Stimulated activated CD8-positive, alpha-beta memory T cell treated with anti-CD3 and anti-CD28 coated beads, Interleukin-2, amount 100 ng/mL, for 1 hour (primary cell): ENCODE data around the gene CD200R1.

ENCODE experiments used
- DNase-seq, 2 donors: peaks; one replicate each; pipeline ENCODE4 v3.0.0-alpha.2; 2020; ENCODE audit warnings: low read depth in 2 of 2

Gene CD200R1

DNA sequence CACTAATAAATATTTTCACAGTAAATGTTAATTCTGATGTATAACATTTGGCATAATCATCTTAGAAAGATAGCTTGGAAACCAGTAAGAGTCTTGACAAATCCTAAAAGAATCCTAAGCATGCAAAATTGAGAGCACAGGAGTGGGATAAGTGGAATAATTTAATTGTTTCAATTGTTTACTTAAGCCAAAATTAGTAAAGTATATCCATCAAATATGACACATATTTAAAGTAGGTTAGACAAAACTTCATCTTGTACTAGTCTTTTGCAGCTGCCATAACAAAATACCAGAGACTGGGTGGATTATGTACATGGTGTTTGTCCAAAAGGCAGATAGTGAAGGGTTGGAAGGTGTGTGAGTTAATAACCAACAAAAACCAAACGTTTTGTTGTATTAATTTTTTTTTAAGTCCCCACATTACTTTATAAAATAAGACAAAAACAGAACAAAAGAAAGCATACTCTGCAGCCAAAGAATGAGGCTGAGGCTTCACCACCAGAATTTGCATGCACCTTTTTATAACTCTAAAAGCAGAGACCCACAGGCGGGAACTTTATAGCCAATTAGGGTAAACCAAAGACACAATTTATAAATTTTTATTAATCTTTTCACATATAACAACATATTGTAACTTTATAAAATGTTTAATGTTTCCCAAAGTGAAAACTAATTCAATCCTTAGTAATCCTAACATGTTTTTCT, 86.4 kb downstream of the CD200R1 start:
- DNase-seq, result no peak

DNA sequence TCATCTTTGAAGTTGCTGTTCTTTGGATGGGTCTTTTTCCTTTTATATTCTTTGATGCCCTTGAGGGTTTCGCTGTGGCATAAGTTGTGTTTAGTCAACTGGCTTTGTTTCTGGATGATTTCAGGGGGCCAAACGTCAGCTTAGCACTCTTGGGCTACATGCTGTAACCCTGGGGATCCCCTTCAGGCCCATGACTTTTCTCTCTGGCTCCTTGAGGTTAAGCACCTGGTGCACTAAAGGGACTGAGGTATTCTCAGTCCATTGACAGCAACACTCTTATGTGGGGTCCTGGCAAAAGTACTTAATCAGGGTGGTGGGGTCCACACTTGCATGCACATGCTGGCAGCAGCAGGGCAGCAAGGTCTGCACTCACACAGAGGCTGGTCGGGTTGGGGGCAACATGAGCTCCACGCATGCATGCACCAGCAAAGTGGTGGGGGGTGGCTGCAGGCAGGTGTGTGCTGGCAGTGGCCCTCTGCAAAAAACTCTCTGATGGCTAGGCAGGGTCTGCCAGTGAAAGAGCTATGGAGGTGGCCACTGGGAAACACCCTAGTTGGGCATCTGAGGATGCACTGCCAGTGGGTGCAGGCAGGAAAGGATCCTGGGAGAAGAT, 90.1 kb downstream of the CD200R1 start:
- DNase-seq, result no peak

GRCh38 chr3:112881891-112882290, 93.0 kb downstream of the CD200R1 start:
- no peak for DNase-seq

GRCh38 chr3:112875561-112875960, 99.3 kb downstream of the CD200R1 start:
- DNase-seq, result no peak

DNA sequence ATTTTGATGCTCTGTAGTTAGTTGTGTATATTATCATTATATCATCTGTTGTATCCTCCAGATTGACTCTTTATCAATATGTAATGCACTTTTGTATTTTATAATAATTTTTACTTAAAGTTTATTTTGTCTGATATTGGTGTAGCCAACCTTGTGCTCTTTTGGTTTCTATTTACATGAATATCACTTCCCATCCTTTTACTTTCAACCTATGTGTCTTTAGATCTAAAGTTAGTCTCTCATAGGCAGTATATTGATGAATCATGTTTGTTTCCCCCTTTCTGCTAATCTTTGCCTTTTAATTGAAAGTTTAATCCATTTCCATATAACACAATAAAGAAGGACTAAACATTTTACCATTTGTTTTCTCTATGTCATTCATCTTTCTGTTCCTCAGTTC, 100.2 kb downstream of the CD200R1 start:
- DNase-seq, result no peak

- no peak for DNase-seq
Observed at GRCh38 chr3:112873632-112874031, 101.3 kb downstream of the CD200R1 start.

DNA sequence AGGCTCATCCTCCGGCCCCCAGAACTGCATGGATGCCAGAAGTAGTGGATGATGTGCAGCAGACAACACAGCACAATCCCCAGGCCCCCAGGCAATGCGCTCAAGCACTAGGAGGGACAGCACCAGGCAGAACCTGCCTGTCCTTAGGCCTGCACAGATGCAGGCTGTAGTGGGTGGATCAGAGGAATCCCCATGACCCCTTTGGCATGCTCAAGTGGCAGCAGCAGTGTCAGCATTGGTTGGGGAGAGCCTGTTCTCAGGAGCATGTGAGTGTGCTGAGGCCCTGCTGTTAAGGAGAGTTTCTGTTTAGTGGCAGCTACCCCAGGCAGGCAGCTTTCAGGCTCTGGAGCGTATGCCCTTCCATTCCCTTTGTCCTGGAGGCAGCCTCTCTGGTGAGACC, 103.2 kb downstream of the CD200R1 start:
- no peak for DNase-seq
